PFSK-1 (cell line): ENCODE results near the gene RALGPS1.

Experiments
- POLR2AphosphoS5 ChIP-seq: IDR thresholded peaks from 2 replicates; pipeline ENCODE4 v1.6.1; 2012; ENCODE audit warnings: low read depth, mild to moderate bottlenecking, control low read depth, low read length, moderate library complexity
- SIN3A ChIP-seq: IDR thresholded peaks from 2 replicates; pipeline ENCODE4 v1.6.1; 2012; ENCODE audit warnings: mild to moderate bottlenecking, low read length, moderate library complexity, borderline replicate concordance; ENCODE audit not compliant: insufficient read depth
- TAF1 ChIP-seq: IDR thresholded peaks from 2 replicates; pipeline ENCODE4 v1.6.1; 2012; ENCODE audit warnings: low read length, control low read depth, borderline replicate concordance; ENCODE audit not compliant: insufficient read depth
- TF ChIP-seq, protein P1 (sequence below), 2 experiments: IDR thresholded peaks; 2 replicates each; pipeline versions ENCODE4 v1.6.1 to v1.8.0; 2011 to 2012; ENCODE audit warnings: low read depth in 2 of 2, low read length in 2 of 2, control low read depth in 1 of 2, inconsistent platforms in 1 of 2, mild to moderate bottlenecking in 1 of 2, moderate library complexity in 1 of 2; ENCODE audit not compliant: insufficient read depth in 1 of 2

DNA sequence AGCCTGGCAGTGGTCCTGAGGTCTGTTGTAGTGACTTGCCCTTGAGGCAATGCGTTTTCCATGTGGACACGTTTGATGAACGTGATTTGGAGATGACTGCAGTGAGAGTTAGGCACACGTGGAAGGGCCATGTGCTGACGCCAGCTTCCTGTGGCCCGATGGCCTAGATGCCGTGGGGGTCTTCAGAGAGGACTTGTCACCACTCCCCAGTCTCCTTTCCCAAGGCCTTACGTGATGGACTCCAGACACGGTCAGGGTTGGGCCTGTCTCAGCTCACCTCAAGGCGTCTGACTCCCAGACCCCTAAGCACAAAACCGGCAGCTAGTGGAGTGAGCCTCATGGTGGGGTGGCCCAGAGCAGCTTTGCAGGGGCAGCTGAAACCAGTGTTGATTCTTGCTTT, 115.0 kb downstream of the RALGPS1 start:
- TF ChIP-seq TAF1, result no peak
- TF ChIP-seq, protein P1, sequence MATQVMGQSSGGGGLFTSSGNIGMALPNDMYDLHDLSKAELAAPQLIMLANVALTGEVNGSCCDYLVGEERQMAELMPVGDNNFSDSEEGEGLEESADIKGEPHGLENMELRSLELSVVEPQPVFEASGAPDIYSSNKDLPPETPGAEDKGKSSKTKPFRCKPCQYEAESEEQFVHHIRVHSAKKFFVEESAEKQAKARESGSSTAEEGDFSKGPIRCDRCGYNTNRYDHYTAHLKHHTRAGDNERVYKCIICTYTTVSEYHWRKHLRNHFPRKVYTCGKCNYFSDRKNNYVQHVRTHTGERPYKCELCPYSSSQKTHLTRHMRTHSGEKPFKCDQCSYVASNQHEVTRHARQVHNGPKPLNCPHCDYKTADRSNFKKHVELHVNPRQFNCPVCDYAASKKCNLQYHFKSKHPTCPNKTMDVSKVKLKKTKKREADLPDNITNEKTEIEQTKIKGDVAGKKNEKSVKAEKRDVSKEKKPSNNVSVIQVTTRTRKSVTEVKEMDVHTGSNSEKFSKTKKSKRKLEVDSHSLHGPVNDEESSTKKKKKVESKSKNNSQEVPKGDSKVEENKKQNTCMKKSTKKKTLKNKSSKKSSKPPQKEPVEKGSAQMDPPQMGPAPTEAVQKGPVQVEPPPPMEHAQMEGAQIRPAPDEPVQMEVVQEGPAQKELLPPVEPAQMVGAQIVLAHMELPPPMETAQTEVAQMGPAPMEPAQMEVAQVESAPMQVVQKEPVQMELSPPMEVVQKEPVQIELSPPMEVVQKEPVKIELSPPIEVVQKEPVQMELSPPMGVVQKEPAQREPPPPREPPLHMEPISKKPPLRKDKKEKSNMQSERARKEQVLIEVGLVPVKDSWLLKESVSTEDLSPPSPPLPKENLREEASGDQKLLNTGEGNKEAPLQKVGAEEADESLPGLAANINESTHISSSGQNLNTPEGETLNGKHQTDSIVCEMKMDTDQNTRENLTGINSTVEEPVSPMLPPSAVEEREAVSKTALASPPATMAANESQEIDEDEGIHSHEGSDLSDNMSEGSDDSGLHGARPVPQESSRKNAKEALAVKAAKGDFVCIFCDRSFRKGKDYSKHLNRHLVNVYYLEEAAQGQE (IDR thresholded peaks at IDR 0.05; ENCODE audit: insufficient read depth in 1 of 2, low read depth in 2 of 2, low read length in 2 of 2), result no peak
- TF ChIP-seq SIN3A, result no peak
- no peak for TF ChIP-seq POLR2AphosphoS5
